Measurements from ENCODE around the gene CCDC148.
A peak's percentile ranks its signal among the peaks of the same experiment; 100 is the strongest.

The CCDC148 gene

GRCh38 chr2:158144914-158145625 is 311.5 kb downstream of the CCDC148 start:
- H3K36me3 ChIP-seq (ENCODE audit: control insufficient read depth in 2 of 2, insufficient read depth in 1 of 2, low read length in 2 of 2): no peaks in the 10 kb centered on the region
- no peak overlapping the region for H3K4me3 ChIP-seq (ENCODE audit: low read depth, low read length)
- H3K4me1 ChIP-seq (ENCODE audit: control insufficient read depth, insufficient read depth, low read length): no peaks in the 10 kb centered on the region
- no peak overlapping the region for H3K27ac ChIP-seq (ENCODE audit: extremely low read depth, low read depth, low read length)
- H3K9me3 ChIP-seq (ENCODE audit: control insufficient read depth, insufficient read depth, low read depth, low read length): no peaks in the 10 kb centered on the region
- TF ChIP-seq ZNF266 (tag by site-specific recombination; IDR thresholded peaks at IDR 0.05; ENCODE audit: low read depth) (no peak), SCRT2 (tag by site-specific recombination; IDR thresholded peaks at IDR 0.05) (peak; percentile 51), ZNF433 (tag by site-specific recombination; IDR thresholded peaks at IDR 0.05; ENCODE audit: low read depth) (no peak), HOXD13 (CRISPR knock-in tag; IDR thresholded peaks at IDR 0.05; ENCODE audit: borderline replicate concordance) (no peak), ZNF76 (tag by site-specific recombination; IDR thresholded peaks at IDR 0.05; ENCODE audit: borderline replicate concordance, low read depth) (no peak)
- ChIA-PET CTCF (no interaction called here), POLR2A (no interaction called here)

- no peak overlapping the region for H3K4me3 ChIP-seq (ENCODE audit: low read depth, low read length)
- ChIA-PET POLR2A (no interaction called here), CTCF (interaction anchor here (0.6 kb wide), 1 partner anchor 56 kb away, joined by 4 read pairs; no protein-coding TSS in a partner anchor)
- H3K9me3 ChIP-seq (ENCODE audit: control insufficient read depth, insufficient read depth, low read depth, low read length): no peaks in the 10 kb centered on the region
- TF ChIP-seq ZBTB49 (tag by site-specific recombination; IDR thresholded peaks at IDR 0.05; ENCODE audit: low read depth) (no peak), ZNF510 (tag by site-specific recombination; IDR thresholded peaks at IDR 0.05; ENCODE audit: insufficient replicate concordance) (no peak), TCF7L2 (IDR thresholded peaks at IDR 0.05; ENCODE audit: borderline replicate concordance, low read depth, low read length) (no peak), OVOL3 (tag by site-specific recombination; IDR thresholded peaks at IDR 0.05) (no peak), ZNF521 (tag by site-specific recombination; IDR thresholded peaks at IDR 0.05) (no peak)
- no peaks in the 10 kb centered on the region for H3K36me3 ChIP-seq (ENCODE audit: control insufficient read depth in 2 of 2, insufficient read depth in 1 of 2, low read length in 2 of 2)
- no peak overlapping the region for H3K27ac ChIP-seq (ENCODE audit: extremely low read depth, low read depth, low read length)
- H3K4me1 ChIP-seq (ENCODE audit: control insufficient read depth, insufficient read depth, low read length): no peaks in the 10 kb centered on the region
Observed at GRCh38 chr2:158143703-158144360, 312.7 kb downstream of the CCDC148 start.

- Histone ChIP-seq H3K27ac (ENCODE audit: extremely low read depth, low read depth, low read length) (no peak overlapping the region), H3K4me3 (ENCODE audit: low read depth, low read length) (no peak overlapping the region), H3K9me3 (ENCODE audit: control insufficient read depth, insufficient read depth, low read depth, low read length) (no peaks in the 10 kb centered on the region), H3K4me1 (ENCODE audit: control insufficient read depth, insufficient read depth, low read length) (no peaks in the 10 kb centered on the region), H3K36me3 (ENCODE audit: control insufficient read depth in 2 of 2, insufficient read depth in 1 of 2, low read length in 2 of 2) (no peaks in the 10 kb centered on the region)
- POLR2A ChIA-PET: no interaction called here
- CTCF ChIA-PET: no interaction called here
- TF ChIP-seq KLF9 (tag by site-specific recombination; IDR thresholded peaks at IDR 0.05; ENCODE audit: low read depth) (no peak), ZNF157 (tag by site-specific recombination; IDR thresholded peaks at IDR 0.05) (no peak), ZNF366 (tag by site-specific recombination; conservative IDR thresholded peaks at IDR 0.05) (no peak), ZBTB17 (tag by site-specific recombination; IDR thresholded peaks at IDR 0.05) (no peak), ZNF391 (tag by site-specific recombination; IDR thresholded peaks at IDR 0.05; ENCODE audit: borderline replicate concordance, low read depth) (no peak), ZNF202 (tag by site-specific recombination; IDR thresholded peaks at IDR 0.05; ENCODE audit: borderline replicate concordance) (no peak), ZNF324 (tag by site-specific recombination; IDR thresholded peaks at IDR 0.05) (no peak), ZNF76 (tag by site-specific recombination; IDR thresholded peaks at IDR 0.05; ENCODE audit: borderline replicate concordance, low read depth) (no peak), ZNF548 (tag by site-specific recombination; IDR thresholded peaks at IDR 0.05) (no peak), BCL11A (tag by site-specific recombination; IDR thresholded peaks at IDR 0.05; ENCODE audit: low read depth) (no peak), ZNF501 (tag by site-specific recombination; IDR thresholded peaks at IDR 0.05) (no peak), ZNF670 (tag by site-specific recombination; IDR thresholded peaks at IDR 0.05; ENCODE audit: low read depth) (no peak), INSM2 (tag by site-specific recombination; IDR thresholded peaks at IDR 0.05) (no peak), ZNF214 (tag by site-specific recombination; IDR thresholded peaks at IDR 0.05; ENCODE audit: borderline replicate concordance) (no peak)
Observed at GRCh38 chr2:158142568-158143332, 313.8 kb downstream of the CCDC148 start.
